ENCODE data around the gene SHROOM1. TPM values are rescaled to one million over a fixed set of nuclear protein-coding genes. Genes with fewer than 3 reads are reported as not detected.
A peak's percentile ranks its signal among the peaks of the same experiment; 100 is the strongest.

SHROOM1 gene
- total and polyA plus RNA-seq, 2 of the 8 experiments (the other 6 are each of a cell fraction or from before 2014, with no cell fraction given) = 3.9 to 5.2 TPM

GRCh38 chr5:132873930-132874271, 43.5 kb upstream of the SHROOM1 start:
- H4K20me1 ChIP-seq (replicated peaks in 1 of 2; ENCODE audit: control insufficient read depth in 1 of 2, insufficient read depth in 2 of 2, low read length in 2 of 2) = no peaks in the 10 kb centered on the region
- H3K4me1 ChIP-seq (replicated peaks in 1 of 4; ENCODE audit: control insufficient read depth in 3 of 4, insufficient read depth in 4 of 4, low read length in 3 of 4) = no peaks in the 10 kb centered on the region
- DNase-seq (ENCODE audit: low read depth in 1 of 2, low spot score in 2 of 2) (no peak), FAIRE-seq (no peak)
- H3K27ac ChIP-seq (ENCODE audit: low read depth, low read length) = no peak overlapping the region
- H3K4me2 ChIP-seq (ENCODE audit: insufficient read depth in 1 of 2, low read depth in 2 of 2, low read length in 2 of 2) = no peak overlapping the region
- H3K23ac ChIP-seq (ENCODE audit: insufficient read length) = no peak overlapping the region
- no peak overlapping the region for H2BK120ac ChIP-seq (replicated peaks; ENCODE audit: low read depth, low read length)
- H3K56ac ChIP-seq (replicated peaks; ENCODE audit: insufficient read length, low read depth, low read length) = no peak overlapping the region
- POLR2A ChIA-PET (ENCODE audit: partially characterized antibody) = interaction anchor here (1.5 kb wide), 1 partner anchor 17 kb away, joined by 3 read pairs; no protein-coding TSS in a partner anchor
- no peak overlapping the region for H3K4ac ChIP-seq (replicated peaks; ENCODE audit: insufficient read length, low read depth, low read length)
- TF ChIP-seq CBX5 (IDR thresholded peaks at IDR 0.05; ENCODE audit: low read depth, low read length) (no peak), POLR2A (IDR thresholded peaks at IDR 0.05; ENCODE audit: control extremely low read depth in 1 of 2, low read depth in 2 of 2, low read length in 2 of 2) (0 out of 3 replicates have a peak, but pooled peaks of 1 of the 2 experiments have one; percentile 14), RNF2 (IDR thresholded peaks at IDR 0.05; ENCODE audit: borderline replicate concordance, low read depth, low read length, missing control alignments, poor library complexity, severe bottlenecking) (no peak), SIN3A (conservative IDR thresholded peaks at IDR 0.05 in 1 of 2, IDR thresholded peaks at IDR 0.05 in 1 of 2; ENCODE audit: low read depth in 1 of 2, low read length in 2 of 2) (no peak), GTF2F1 (IDR thresholded peaks at IDR 0.05; ENCODE audit: borderline replicate concordance, low read depth, low read length) (no peak), ATF2 (IDR thresholded peaks at IDR 0.05; ENCODE audit: low read length) (no peak), RAD21 (IDR thresholded peaks at IDR 0.05 in 1 of 2, conservative IDR thresholded peaks at IDR 0.05 in 1 of 2; ENCODE audit: low read depth in 2 of 2, low read length in 2 of 2) (no peak)
- no peak overlapping the region for H2BK5ac ChIP-seq (ENCODE audit: low read depth, low read length)
- no peak overlapping the region for H4K5ac ChIP-seq (ENCODE audit: insufficient read length, low read depth, low read length)
- CTCF ChIA-PET (ENCODE audit: partially characterized antibody) = interaction anchor here (2.0 to 32.2 kb wide), 2 partner anchors 9 to 44 kb away, joined by 10 to 465 read pairs; partner anchors contain the start of gene SHROOM1
- H3K14ac ChIP-seq (ENCODE audit: insufficient read length) = no peak overlapping the region
- no peaks in the 10 kb centered on the region for H3K9me3 ChIP-seq (ENCODE audit: insufficient read depth in 2 of 2, low read depth in 1 of 2, low read length in 1 of 2)
- no peak overlapping the region for H2AK5ac ChIP-seq (ENCODE audit: low read depth, low read length)
- H4K91ac ChIP-seq (replicated peaks; ENCODE audit: insufficient read length, low read length) = no peak overlapping the region
- no peak overlapping the region for H2BK12ac ChIP-seq (ENCODE audit: low read depth, low read length)
- no peak overlapping the region for H2AFZ ChIP-seq (ENCODE audit: low read length)
- WGBS, 2 experiments (ENCODE audit: extremely low coverage in 1 of 2, insufficient coverage in 1 of 2, insufficient read length in 1 of 2, insufficient replicate concordance in 2 of 2, low coverage in 1 of 2, low lambda C conversion rate in 2 of 2, missing lambda C conversion rate in 1 of 2) = 85% methylated on average over 3 of the region's 3 CpGs; no CpG with 5 or more reads in 1 of the 2 experiments
- H3K18ac ChIP-seq (ENCODE audit: extremely low read depth, low read length) = no peak overlapping the region
- H3K4me3 ChIP-seq (ENCODE audit: extremely low read depth in 1 of 4, insufficient read depth in 2 of 4, low read depth in 3 of 4, low read length in 4 of 4) = no peak overlapping the region
- peaks cover 2 to 23% (median 12%) of the 10 kb centered on the region in 4 experiments; a peak in 6 of 8 replicates for H3K36me3 ChIP-seq (ENCODE audit: control insufficient read depth in 2 of 4, insufficient read depth in 4 of 4, low read length in 3 of 4)
- H3K27me3 ChIP-seq (replicated peaks in 1 of 4; ENCODE audit: control insufficient read depth in 3 of 4, extremely low read depth in 1 of 4, insufficient read depth in 3 of 4, low read length in 3 of 4) = no peaks in the 10 kb centered on the region
- no peak overlapping the region for H2BK20ac ChIP-seq (ENCODE audit: low read length)
- no peak overlapping the region for H2BK15ac ChIP-seq (ENCODE audit: low read length)
- H3K9ac ChIP-seq (replicated peaks in 1 of 4; ENCODE audit: extremely low read depth in 1 of 4, low read depth in 3 of 4, low read length in 3 of 4) = no peak overlapping the region
- H3K79me2 ChIP-seq (ENCODE audit: control insufficient read depth in 1 of 2, insufficient read depth in 2 of 2, low read length in 2 of 2) = no peaks in the 10 kb centered on the region
- no peak overlapping the region for H4K8ac ChIP-seq (ENCODE audit: extremely low read depth, insufficient read depth, low read length)
- peaks cover 2% of the 10 kb centered on the region; the same call in 1 of the 2 replicates for H3K23me2 ChIP-seq (ENCODE audit: low read depth, low read length)
- H3K79me1 ChIP-seq (ENCODE audit: low read depth, low read length) = no peaks in the 10 kb centered on the region

All from H1 (cell line).